Measurements from ENCODE around the gene CCDC27. TPM values are rescaled to one million over a fixed set of nuclear protein-coding genes. Genes with fewer than 3 reads are reported as not detected.

CCDC27 gene
- not detected for total RNA-seq

DNA sequence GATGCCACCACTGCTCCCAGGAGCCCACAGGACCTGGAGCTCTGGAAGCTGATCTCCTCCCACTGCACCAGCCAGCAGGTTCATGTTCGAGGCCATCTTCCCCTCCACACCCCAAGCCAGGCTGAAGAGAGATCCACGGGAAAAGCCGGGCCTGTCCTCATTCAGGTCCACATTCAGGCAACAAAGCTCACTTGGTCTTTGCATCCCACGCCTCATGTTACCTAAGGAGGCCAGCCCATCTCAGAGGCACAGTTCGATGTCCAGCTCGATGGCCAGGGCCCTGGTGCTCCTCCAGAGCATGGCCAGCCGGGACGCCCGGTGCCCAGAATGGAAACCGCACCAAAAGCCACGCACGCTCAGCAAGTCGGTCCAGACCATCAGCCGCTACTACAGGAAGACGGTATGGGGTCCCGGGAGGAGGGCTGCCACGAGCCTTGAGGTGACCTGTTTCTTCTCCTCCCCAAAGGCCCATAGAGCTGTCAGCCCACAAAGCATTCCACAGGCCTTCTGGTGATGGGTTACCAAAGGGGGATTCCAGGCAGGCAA lies at the start of gene CCDC27:
TSS of gene CCDC27 (plus strand) at position 51 of the 546 bp plus-strand sequence. CDS start at position 83, 32 bp downstream.
- H3K27ac Mint-ChIP-seq = no peak within 1 kb of the TSS
- peaks cover 5 to 7% of the 10 kb centered on the region in 2 donors for H3K27me3 Mint-ChIP-seq
- DNase-seq (ENCODE audit: low spot score) = peak; percentile 45
- H3K4me3 Mint-ChIP-seq = no peak within 1 kb of the TSS
- peaks cover 5 to 7% of the 10 kb centered on the region in 2 donors for H3K4me1 Mint-ChIP-seq (ENCODE audit: low read depth in 2 of 2)
- H3K9me3 Mint-ChIP-seq = no peaks in the 10 kb centered on the region
- no peak for ATAC-seq
- H3K36me3 Mint-ChIP-seq = no peaks in the 10 kb centered on the region

DNA sequence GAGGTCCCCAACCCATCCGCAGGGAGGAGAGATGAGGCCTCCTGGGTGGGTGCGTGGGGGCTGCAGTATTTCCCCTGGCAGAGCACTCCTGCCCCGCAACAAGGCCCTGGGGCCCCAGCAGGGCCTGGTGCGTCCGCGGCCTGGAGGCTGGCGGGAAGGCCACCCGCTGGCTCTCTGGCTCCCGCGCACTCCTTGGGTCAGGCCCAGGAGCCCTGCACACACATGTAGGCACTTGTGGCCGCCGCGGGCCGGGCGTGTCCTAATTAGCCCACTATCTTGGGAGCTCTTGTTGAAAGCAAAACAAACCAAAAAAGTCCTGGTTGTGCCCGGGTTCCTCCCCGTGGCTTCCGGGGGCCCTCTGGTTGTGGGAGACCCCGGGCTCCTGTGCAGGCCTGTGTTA lies 49.7 kb upstream of the CCDC27 start:
- H3K27me3 Mint-ChIP-seq = no peaks in the 10 kb centered on the region
- no peak overlapping the region for H3K4me3 Mint-ChIP-seq
- no peaks in the 10 kb centered on the region for H3K9me3 Mint-ChIP-seq
- ATAC-seq (no peak), DNase-seq (ENCODE audit: low spot score) (no peak)
- H3K36me3 Mint-ChIP-seq = no peaks in the 10 kb centered on the region
- H3K27ac Mint-ChIP-seq = no peak overlapping the region
- H3K4me1 Mint-ChIP-seq (ENCODE audit: low read depth in 2 of 2) = peaks cover 0 to 4% of the 10 kb centered on the region in 2 donors

DNA sequence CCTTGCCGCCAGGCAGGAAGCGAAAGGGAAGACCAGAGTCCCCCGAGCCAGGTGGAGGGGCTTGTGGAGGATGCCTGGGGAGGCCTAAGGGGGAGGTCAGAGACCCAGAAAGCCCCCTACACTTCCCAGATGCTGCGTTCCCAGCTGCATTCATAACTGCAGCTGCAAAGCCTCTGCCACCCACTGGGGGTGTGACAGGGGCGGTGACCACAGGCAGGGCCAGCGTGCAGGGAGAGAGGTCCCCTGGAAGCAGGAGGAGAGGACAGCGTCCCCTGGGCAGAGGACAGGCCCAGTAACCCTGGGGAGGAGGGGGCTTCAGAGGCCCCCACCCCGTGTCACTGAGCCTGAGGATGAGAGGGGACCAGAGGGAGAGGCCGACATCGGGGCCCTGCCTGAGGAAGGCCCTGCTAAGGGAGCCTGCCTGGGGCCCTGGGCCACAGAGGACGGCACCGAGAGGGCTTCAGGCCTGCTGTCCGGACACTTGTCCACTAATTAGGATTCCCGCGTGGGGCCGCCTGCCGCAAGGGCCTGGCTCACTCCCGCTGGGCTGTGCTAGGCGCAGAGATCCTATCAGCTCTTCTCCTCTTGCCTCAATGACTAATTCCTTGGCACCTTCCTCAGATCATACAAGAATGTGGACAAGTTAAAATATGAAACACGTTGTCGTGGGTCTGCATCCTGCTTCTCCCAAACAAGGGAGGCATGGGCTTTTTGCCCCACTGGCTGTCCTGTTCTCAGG lies 49.1 kb upstream of the CCDC27 start:
- Mint-ChIP-seq H3K36me3 (no peaks in the 10 kb centered on the region), H3K27ac (peak overlapping the region in 1 of 2 donors; percentile 72), H3K9me3 (no peaks in the 10 kb centered on the region), H3K27me3 (no peaks in the 10 kb centered on the region), H3K4me3 (no peak overlapping the region), H3K4me1 (ENCODE audit: low read depth in 2 of 2) (peaks cover 0 to 4% of the 10 kb centered on the region in 2 donors)
- DNase-seq (ENCODE audit: low spot score) = no peak
- no peak for ATAC-seq

DNA sequence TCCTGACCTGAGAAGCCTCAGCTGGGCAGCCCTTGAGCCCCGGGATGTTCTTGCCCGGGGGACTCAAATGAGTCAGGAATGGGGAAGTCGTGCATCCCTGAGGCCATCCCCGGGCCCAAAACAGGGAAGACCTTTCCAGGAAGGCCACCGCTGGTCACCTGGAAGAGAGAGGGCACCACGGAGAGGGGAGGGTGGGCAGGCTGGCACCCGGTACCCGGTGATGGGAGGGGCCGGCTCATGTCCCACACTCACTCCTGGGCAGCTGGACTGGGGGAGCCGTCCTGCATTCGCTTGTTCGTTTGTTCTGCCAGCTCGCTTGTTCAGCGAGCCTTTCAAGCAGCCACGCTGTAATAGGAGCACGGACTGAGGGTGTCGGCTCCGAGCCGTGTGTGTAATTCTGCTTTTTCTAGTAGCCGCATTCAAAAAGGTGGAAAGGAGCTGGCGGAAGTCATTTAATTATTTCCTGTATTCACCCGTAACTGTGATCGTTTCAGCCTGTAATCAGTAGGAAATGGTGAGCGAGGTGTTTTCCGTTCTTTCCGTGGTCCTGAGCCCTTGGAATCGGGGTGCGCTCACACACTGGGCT lies 48.4 kb upstream of the CCDC27 start:
- no peak for ATAC-seq

DNA sequence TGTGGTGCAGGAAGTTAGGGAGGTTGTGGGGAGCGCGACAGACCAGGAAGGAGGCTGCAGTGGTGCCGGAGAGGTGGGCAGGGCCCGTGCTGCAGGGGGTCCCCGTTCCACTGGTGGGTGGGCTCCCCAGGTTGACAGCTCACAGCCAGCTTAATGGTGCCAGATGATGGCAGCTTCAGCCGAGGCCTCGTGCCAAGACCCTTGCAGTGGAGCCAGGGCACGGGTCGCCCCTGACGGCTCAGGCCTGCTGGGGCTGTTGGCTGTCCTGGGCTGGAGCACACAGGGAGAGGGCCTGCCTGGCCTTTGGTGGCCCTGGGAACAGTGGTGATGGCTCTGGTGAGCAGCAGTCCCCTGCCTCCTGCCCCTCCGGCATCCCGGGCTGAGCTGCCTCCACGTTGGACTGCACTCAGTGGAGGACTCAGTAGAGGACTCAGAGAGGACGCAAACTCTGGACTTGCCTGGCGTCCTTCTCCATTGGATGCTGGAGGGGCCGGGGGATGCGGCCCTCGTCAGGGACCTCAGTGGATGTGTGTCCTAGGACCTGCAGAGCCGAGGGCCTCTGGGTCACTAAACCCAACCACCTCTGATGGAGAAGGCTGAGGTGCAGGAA lies 46.8 kb upstream of the CCDC27 start:
- no peaks in the 10 kb centered on the region for H3K27me3 Mint-ChIP-seq
- no peak for ATAC-seq
- DNase-seq (ENCODE audit: low spot score) = no peak
- H3K9me3 Mint-ChIP-seq = no peaks in the 10 kb centered on the region
- no peaks in the 10 kb centered on the region for H3K36me3 Mint-ChIP-seq
- H3K4me3 Mint-ChIP-seq = no peak overlapping the region
- peaks cover 0 to 4% of the 10 kb centered on the region in 2 donors for H3K4me1 Mint-ChIP-seq (ENCODE audit: low read depth in 2 of 2)
- H3K27ac Mint-ChIP-seq = no peak overlapping the region

More for the DNA sequence above, 48.4 kb upstream of the CCDC27 start:
- peak overlapping the region; percentile 10 for H3K4me3 Mint-ChIP-seq
- no peaks in the 10 kb centered on the region for H3K27me3 Mint-ChIP-seq
- no peaks in the 10 kb centered on the region for H3K36me3 Mint-ChIP-seq
- H3K9me3 Mint-ChIP-seq = no peaks in the 10 kb centered on the region
- no peak for DNase-seq (ENCODE audit: low spot score)
- H3K4me1 Mint-ChIP-seq (ENCODE audit: low read depth in 2 of 2) = peaks cover 0 to 4% of the 10 kb centered on the region in 2 donors
- H3K27ac Mint-ChIP-seq = peak overlapping the region in 1 of 2 donors; percentile 72

DNA sequence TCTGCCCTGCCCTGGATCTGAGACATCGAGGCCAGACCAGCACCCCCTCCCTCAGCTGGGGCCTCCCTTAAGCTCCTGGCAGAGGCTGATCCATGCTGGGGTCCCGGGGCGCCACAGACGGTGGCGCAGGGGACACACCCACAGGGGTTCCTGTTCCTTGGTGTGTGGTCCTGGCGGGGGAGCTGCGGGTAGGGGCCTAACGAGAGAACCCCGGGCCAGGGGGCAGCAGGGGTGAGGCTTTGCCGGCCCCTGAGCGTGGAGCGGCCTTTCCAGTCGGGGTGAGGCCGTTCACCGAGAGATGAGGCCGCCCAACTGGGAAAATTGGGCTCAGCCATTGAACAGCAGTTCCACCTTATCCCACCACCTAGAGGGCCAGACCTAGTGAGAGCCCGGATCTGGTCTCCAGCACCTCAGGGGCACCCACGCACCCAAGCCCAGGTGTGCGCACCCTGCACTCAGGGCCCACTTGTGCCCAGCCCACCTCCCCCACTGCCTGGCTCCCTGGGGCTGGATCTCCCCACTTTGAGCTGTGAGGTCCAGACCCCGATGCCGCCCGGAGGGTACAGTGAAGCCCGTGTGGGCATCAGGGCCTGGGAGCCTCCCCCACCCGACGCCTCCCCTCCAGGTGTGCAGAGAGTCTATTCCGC lies 45.5 kb upstream of the CCDC27 start:
- no peak overlapping the region for H3K4me3 Mint-ChIP-seq
- ATAC-seq (no peak), DNase-seq (ENCODE audit: low spot score) (no peak)
- peaks cover 0 to 2% of the 10 kb centered on the region in 2 donors for H3K27me3 Mint-ChIP-seq
- H3K27ac Mint-ChIP-seq = no peak overlapping the region
- no peaks in the 10 kb centered on the region for H3K9me3 Mint-ChIP-seq
- H3K4me1 Mint-ChIP-seq (ENCODE audit: low read depth in 2 of 2) = peaks cover 0 to 4% of the 10 kb centered on the region in 2 donors
- H3K36me3 Mint-ChIP-seq = no peaks in the 10 kb centered on the region

DNA sequence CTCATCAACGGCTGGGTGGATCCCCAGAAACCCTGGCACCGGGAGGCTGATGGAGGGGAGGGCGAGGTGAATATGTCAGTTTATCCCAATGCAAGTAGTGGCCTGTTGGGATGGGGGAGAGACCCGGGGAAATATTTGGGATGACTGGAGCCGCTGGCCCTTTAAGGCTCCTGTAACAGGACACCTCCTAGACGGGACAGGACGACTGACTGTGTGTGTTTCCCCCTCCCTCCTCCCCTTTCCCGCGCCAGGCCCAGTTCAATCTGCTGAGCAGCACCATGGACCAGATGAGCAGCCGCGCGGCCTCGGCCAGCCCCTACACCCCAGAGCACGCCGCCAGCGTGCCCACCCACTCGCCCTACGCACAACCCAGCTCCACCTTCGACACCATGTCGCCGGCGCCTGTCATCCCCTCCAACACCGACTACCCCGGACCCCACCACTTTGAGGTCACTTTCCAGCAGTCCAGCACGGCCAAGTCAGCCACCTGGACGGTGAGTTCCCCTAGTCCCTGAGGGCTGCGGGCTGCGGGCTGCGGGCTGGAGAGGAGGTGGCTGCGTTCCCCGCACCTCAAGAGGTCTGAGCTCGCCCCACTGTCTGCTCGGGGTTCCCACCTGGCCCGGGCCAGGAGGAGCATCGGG lies 44.8 kb upstream of the CCDC27 start:
- Mint-ChIP-seq H3K36me3 (no peaks in the 10 kb centered on the region), H3K27me3 (peaks cover 0 to 4% of the 10 kb centered on the region in 2 donors)

DNA sequence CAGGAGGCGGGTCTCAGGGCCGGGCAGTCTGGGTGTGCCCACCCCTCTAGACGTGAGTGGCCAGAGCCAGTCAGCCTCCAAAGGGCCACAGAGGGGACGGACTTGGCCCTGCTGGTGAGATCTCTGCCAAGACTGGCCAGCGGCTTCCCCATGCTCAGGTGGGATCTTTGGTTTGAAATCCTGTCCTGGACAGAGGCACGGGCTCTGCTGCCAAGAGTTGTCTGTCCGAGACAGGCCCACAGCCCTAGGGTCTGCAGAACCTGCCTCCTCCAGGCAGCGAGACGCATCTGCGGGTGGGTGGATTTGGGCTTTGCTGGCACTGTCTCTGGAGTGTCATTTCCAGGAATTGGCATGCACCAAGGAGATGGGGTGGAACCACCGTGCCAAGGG lies 44.3 kb upstream of the CCDC27 start:
- peak in 1 of 2 donors; percentile 8 for ATAC-seq
- peaks cover 0 to 4% of the 10 kb centered on the region in 2 donors for H3K27me3 Mint-ChIP-seq
- H3K4me3 Mint-ChIP-seq = no peak overlapping the region

More for the DNA sequence above, 44.8 kb upstream of the CCDC27 start:
- Mint-ChIP-seq H3K4me1 (ENCODE audit: low read depth in 2 of 2) (peaks cover 0 to 4% of the 10 kb centered on the region in 2 donors), H3K27ac (no peak overlapping the region), H3K4me3 (no peak overlapping the region), H3K9me3 (no peaks in the 10 kb centered on the region)
- ATAC-seq = no peak
- DNase-seq (ENCODE audit: low spot score) = no peak

DNA sequence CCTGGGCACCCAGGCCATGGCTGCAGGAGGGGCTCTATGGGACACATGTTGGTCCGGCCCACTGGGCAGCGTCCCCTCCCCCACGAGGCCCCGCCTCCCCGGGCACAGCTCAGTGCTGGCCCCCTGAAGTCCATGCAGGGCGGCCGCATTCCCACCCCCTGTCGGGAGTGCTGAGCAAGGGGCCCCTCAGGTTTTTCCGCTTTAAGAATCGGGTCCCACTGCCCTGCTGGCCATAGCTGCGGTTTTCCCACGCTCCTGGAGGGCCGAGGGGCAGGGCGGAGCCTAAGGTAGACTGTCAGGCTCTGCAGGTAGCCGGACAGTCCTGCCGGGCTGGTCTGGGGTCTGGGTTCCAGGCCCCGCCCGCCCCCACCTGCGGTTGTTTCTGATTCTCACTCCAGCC lies 43.5 kb upstream of the CCDC27 start:
- Mint-ChIP-seq H3K4me3 (no peak overlapping the region), H3K9me3 (no peaks in the 10 kb centered on the region), H3K4me1 (ENCODE audit: low read depth in 2 of 2) (peaks cover 0 to 4% of the 10 kb centered on the region in 2 donors), H3K27me3 (peaks cover 0 to 4% of the 10 kb centered on the region in 2 donors), H3K27ac (no peak overlapping the region), H3K36me3 (no peaks in the 10 kb centered on the region)
- DNase-seq (ENCODE audit: low spot score) = no peak
- no peak for ATAC-seq

More for the DNA sequence above, 44.3 kb upstream of the CCDC27 start:
- Mint-ChIP-seq H3K36me3 (no peaks in the 10 kb centered on the region), H3K27ac (no peak overlapping the region), H3K9me3 (no peaks in the 10 kb centered on the region), H3K4me1 (ENCODE audit: low read depth in 2 of 2) (peaks cover 0 to 4% of the 10 kb centered on the region in 2 donors)
- DNase-seq (ENCODE audit: low spot score) = no peak

DNA sequence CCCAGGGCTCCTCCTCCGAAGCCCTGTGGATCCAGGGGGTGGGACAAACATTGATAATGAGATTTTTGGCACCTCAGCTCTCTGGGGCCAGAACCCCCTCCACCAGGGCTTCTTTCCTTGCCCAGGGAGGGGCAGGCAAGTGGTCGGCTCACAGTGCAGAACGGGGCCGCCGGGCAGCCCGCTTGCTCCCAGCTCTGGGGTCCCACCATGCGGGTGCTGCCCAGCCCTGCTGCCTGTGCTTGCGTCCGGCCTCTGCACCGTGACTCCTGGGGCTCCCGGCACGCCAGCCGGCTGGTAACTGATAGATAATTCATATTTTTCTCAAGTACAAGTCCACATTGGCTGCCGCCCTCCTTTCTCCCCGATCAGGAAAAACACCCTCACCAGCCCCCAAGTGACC lies 42.0 kb upstream of the CCDC27 start:
- no peaks in the 10 kb centered on the region for H3K4me1 Mint-ChIP-seq (ENCODE audit: low read depth in 2 of 2)
- no peaks in the 10 kb centered on the region for H3K36me3 Mint-ChIP-seq
- no peak for ATAC-seq
- H3K27ac Mint-ChIP-seq = no peak overlapping the region
- H3K9me3 Mint-ChIP-seq = no peaks in the 10 kb centered on the region
- H3K27me3 Mint-ChIP-seq = peaks cover 0 to 4% of the 10 kb centered on the region in 2 donors
- DNase-seq (ENCODE audit: low spot score) = no peak
- H3K4me3 Mint-ChIP-seq = no peak overlapping the region

DNA sequence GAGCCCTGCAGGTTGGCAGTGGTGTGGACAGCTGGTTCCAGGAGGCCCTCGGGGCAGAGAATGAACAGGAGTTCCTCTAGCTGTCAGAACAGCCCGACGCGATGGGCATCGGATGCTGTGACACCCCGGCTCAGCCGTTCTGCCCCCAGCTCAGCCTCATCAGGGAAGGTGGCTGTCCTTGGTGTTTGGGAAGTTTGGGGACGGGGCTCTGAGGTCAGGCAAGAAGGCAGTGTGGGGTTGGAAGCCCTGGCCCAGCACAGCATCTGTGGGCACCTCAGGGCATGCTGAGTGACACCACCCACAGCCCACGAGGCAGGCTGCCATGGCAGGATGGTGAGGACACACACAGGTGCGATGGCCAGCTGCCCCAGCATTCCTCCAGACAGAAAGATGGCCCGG lies 40.9 kb upstream of the CCDC27 start:
- DNase-seq (ENCODE audit: low spot score) (no peak), ATAC-seq (no peak)
- peaks cover 0 to 4% of the 10 kb centered on the region in 2 donors for H3K27me3 Mint-ChIP-seq
- no peak overlapping the region for H3K27ac Mint-ChIP-seq
- H3K4me3 Mint-ChIP-seq = no peak overlapping the region
- no peaks in the 10 kb centered on the region for H3K36me3 Mint-ChIP-seq
- no peaks in the 10 kb centered on the region for H3K9me3 Mint-ChIP-seq
- no peaks in the 10 kb centered on the region for H3K4me1 Mint-ChIP-seq (ENCODE audit: low read depth in 2 of 2)

DNA sequence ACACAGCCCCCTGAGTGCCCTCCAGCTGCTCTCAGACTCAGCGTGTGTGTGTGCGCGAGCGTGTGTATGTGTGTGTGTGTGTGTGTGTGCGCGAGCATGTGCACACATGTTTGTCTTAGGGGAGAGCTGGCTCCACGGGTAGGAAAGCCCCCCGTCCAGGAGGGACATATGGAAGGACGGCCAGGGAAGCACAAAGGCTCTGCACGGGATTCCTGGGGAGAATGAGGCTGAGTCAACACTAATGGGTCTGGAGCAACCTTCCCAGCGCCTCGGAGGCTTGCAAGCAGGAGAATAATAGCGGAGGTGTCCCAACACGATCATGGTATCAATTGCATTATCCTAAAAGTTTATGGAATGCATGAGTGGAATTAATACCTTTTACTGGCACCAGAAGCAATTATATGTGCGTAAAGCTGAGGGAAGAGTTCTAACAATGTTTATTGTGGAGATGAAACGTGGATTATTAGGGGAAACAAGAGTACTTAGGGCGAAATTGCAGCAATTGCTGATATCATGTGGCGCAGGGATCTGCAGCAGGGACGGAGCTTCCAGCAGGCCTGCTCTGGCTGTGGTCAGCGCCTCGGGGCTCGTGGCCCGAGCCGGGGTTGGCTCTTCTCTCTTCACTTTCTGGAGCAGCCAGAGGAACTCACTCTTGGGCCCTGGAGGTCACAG lies 40.3 kb upstream of the CCDC27 start:
- H3K4me3 Mint-ChIP-seq = no peak overlapping the region
- H3K4me1 Mint-ChIP-seq (ENCODE audit: low read depth in 2 of 2) = no peaks in the 10 kb centered on the region
- no peaks in the 10 kb centered on the region for H3K9me3 Mint-ChIP-seq
- ATAC-seq (no peak), DNase-seq (ENCODE audit: low spot score) (no peak)
- H3K36me3 Mint-ChIP-seq = no peaks in the 10 kb centered on the region
- H3K27me3 Mint-ChIP-seq = peaks cover 0 to 4% of the 10 kb centered on the region in 2 donors
- no peak overlapping the region for H3K27ac Mint-ChIP-seq

All from natural killer cell treated with Interleukin-12 subunit alpha and Interleukin-12 subunit beta and Interleukin-15 and Interleukin-18, amount 100 ng/mL, for 72 hours (primary cell).